Anterior cingulate cortex (tissue), 58 donors: Measurements from ENCODE around the gene SELENOF.
A peak's percentile ranks its signal among the peaks of the same experiment; 100 is the strongest.
"Not testable (repeated sequence)": the region's sequence is repeated elsewhere in the genome, so short reads cannot be mapped to it uniquely, and the experiment has no call there.

Source experiments
- DNase-seq, 58 donors: peaks; one replicate each; lab custom pipeline; 2025; lab: John Stamatoyannopoulos, UW

SELENOF gene

GRCh38 chr1:86922445-86922844 lies 8.5 kb upstream of the SELENOF start:
- DNase-seq, result no peak

GRCh38 chr1:86916752-86917151 lies 2.8 kb upstream of the SELENOF start:
- no peak for DNase-seq

GRCh38 chr1:86915737-86916235 lies 1.9 kb upstream of the SELENOF start:
- no peak for DNase-seq

- DNase-seq, result peak in 54 of 58 donors; percentile 9 to 82 (median 54)
These were observed 1.2 kb upstream of the SELENOF start for GRCh38 chr1:86914998-86915736.

GRCh38 chr1:86914601-86914997 lies 673 bp upstream of the SELENOF start, which contains the start of gene HS2ST1:
TSS of gene HS2ST1 (plus strand) at chr1:86914635.
- no peak for DNase-seq

GRCh38 chr1:86913399-86913895 lies 479 bp downstream of the SELENOF start:
- DNase-seq, result peak in 9 of 58 donors; percentile 1 to 44 (median 13)

GRCh38 chr1:86912281-86912900 lies 1.5 kb downstream of the SELENOF start:
- no peak for DNase-seq

- no peak for DNase-seq
These were observed 7.5 kb downstream of the SELENOF start for GRCh38 chr1:86906419-86906818.

- DNase-seq, result no peak
These were observed 8.1 kb downstream of the SELENOF start for GRCh38 chr1:86905875-86906274.

GRCh38 chr1:86899401-86899800 lies 14.5 kb downstream of the SELENOF start:
- DNase-seq, result not testable (repeated sequence)

GRCh38 chr1:86888327-86888726 lies 25.6 kb downstream of the SELENOF start:
- DNase-seq, result no peak

- no peak for DNase-seq
These were observed 26.3 kb downstream of the SELENOF start for GRCh38 chr1:86887479-86888162.

- no peak for DNase-seq
These were observed 38.2 kb downstream of the SELENOF start for GRCh38 chr1:86875722-86876121.

- DNase-seq, result no peak
These were observed 41.8 kb downstream of the SELENOF start for GRCh38 chr1:86872086-86872485.

GRCh38 chr1:86871001-86871400 lies 42.9 kb downstream of the SELENOF start:
- no peak for DNase-seq

GRCh38 chr1:86868477-86868876 lies 45.4 kb downstream of the SELENOF start:
- no peak for DNase-seq

GRCh38 chr1:86867278-86867677 lies 46.6 kb downstream of the SELENOF start:
- not testable (repeated sequence) for DNase-seq

GRCh38 chr1:86866665-86867064 lies 47.3 kb downstream of the SELENOF start:
- no peak for DNase-seq

GRCh38 chr1:86865973-86866637 lies 47.8 kb downstream of the SELENOF start:
- DNase-seq, result no peak

- no peak for DNase-seq
These were observed 51.0 kb downstream of the SELENOF start for GRCh38 chr1:86862920-86863319.

GRCh38 chr1:86861424-86861823 lies 52.5 kb downstream of the SELENOF start:
- no peak for DNase-seq
